ENCODE results near the gene LIMCH1. TPM values are rescaled to one million over a fixed set of nuclear protein-coding genes. Genes with fewer than 3 reads are reported as not detected.

Gene LIMCH1
- total RNA-seq, 1 donor from 2014 or later, result 6.8 TPM

DNA sequence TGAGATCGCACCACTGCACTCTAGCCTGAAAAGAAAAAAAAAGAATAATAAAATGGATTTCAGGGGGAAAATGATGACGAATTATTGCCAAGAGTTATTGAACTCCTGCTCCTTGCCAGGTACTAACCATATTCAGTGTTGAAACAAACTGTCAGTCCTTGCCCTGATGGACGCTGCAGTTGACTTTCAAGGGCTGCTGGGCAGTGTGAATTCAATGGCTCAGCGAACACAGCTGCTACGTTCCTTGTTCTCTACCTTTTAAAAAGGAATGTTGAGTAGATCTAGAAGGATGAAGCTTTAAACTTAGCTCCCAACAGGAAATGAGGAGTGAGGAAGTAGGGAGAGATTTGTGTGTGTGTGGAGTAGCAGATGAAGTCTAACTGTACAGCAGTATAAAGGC lies 2.7 kb downstream of the LIMCH1 start:
- Histone ChIP-seq H3K4me3 (ENCODE audit: low read depth, low read length) (no peak overlapping the region), H3K27me3 (ENCODE audit: control insufficient read depth, insufficient read depth, low read length) (no peaks in the 10 kb centered on the region), H3K36me3 (ENCODE audit: control insufficient read depth, insufficient read depth, low read length) (no peaks in the 10 kb centered on the region)
- FAIRE-seq, result no peak
- TF ChIP-seq, protein P1, sequence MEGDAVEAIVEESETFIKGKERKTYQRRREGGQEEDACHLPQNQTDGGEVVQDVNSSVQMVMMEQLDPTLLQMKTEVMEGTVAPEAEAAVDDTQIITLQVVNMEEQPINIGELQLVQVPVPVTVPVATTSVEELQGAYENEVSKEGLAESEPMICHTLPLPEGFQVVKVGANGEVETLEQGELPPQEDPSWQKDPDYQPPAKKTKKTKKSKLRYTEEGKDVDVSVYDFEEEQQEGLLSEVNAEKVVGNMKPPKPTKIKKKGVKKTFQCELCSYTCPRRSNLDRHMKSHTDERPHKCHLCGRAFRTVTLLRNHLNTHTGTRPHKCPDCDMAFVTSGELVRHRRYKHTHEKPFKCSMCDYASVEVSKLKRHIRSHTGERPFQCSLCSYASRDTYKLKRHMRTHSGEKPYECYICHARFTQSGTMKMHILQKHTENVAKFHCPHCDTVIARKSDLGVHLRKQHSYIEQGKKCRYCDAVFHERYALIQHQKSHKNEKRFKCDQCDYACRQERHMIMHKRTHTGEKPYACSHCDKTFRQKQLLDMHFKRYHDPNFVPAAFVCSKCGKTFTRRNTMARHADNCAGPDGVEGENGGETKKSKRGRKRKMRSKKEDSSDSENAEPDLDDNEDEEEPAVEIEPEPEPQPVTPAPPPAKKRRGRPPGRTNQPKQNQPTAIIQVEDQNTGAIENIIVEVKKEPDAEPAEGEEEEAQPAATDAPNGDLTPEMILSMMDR (IDR thresholded peaks at IDR 0.05; ENCODE audit: insufficient read depth, low read length, severe bottlenecking), result no peak
- no peak for DNase-seq (ENCODE audit: low read depth)

DNA sequence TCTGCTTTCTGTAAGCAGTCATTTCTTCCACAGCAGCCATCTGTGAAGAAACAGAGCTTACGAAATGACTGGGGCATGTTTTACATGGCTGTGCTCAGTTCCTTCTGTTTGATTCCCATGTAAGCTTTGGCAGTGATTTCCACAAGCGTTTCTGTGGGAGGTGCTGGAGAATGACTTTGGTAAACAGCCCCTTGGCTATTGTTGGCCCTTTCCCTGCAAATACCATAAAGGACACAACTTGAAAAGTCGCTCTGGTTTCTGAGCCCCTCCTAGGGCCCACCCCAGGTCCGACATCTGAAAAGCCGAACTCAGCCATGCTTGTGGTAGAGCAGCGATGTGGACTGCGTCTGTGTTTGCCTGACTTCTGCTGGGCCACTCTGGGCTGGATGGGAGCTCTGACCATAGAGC lies 3.7 kb downstream of the LIMCH1 start:
- TF ChIP-seq, protein P1 (IDR thresholded peaks at IDR 0.05; ENCODE audit: insufficient read depth, low read length, severe bottlenecking), result no peak
- FAIRE-seq (no peak), DNase-seq (ENCODE audit: low read depth) (no peak)
- H3K4me3 ChIP-seq (ENCODE audit: low read depth, low read length), result no peak overlapping the region
- no peaks in the 10 kb centered on the region for H3K27me3 ChIP-seq (ENCODE audit: control insufficient read depth, insufficient read depth, low read length)
- H3K36me3 ChIP-seq (ENCODE audit: control insufficient read depth, insufficient read depth, low read length), result no peaks in the 10 kb centered on the region

DNA sequence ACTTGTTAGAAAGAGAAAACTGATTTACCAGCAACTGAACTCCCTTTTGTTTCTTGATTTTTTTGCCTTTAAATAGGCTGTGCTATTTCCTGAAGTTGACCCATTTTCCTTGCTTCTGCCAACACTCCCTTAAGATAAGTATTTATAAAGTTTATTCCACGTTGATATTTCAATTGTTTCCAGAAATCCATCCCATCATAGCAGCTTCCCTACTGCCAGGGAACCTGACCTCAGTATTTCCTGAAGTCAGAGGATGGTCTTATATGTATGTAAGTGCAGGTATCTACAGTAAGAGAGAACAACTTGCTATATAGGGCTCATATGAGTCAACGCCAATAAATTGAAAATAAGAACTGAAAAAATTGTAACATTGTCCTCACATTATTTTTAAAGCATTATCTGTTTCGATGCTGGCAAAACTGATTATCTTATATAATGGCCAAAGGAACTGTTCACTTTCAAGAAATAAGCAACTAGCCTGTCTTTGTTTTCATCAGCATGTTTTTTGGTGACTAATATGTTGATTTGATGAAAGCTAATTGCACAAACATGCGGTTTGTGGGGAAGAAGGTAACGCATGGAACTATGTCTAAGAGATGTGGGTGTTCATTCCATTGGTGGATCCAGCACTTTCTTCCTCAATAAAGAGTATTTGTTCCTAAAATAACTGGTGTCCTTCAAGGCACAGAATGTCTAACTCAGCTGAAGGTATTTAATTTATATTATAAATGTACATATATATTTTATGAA lies 4.7 kb downstream of the LIMCH1 start:
- Histone ChIP-seq H3K4me3 (ENCODE audit: low read depth, low read length) (no peak overlapping the region), H3K36me3 (ENCODE audit: control insufficient read depth, insufficient read depth, low read length) (no peaks in the 10 kb centered on the region), H3K27me3 (ENCODE audit: control insufficient read depth, insufficient read depth, low read length) (no peaks in the 10 kb centered on the region)
- DNase-seq (ENCODE audit: low read depth), result no peak
- TF ChIP-seq, protein P1 (IDR thresholded peaks at IDR 0.05; ENCODE audit: insufficient read depth, low read length, severe bottlenecking), result no peak
- FAIRE-seq, result no peak

DNA sequence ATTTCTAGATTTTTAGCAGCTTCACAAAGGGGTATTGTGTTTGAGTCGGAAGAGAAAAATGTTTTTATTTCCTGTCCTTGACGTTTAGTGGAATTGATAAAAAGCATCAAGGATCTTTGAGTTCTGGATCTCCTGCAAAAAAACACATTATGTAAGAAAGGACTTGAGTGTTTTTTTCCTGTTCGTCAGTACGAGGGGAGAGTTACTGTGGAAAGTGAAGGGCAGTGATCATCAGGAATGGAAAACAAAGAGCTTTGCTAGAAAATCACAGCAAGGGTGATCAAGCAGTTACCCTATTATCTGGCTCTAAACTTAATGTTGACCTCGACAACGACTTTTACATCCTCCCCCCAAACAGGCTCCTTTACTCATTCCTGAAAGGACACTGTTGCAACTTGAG lies 7.3 kb downstream of the LIMCH1 start:
- no peaks in the 10 kb centered on the region for H3K36me3 ChIP-seq (ENCODE audit: control insufficient read depth, insufficient read depth, low read length)
- no peaks in the 10 kb centered on the region for H3K27me3 ChIP-seq (ENCODE audit: control insufficient read depth, insufficient read depth, low read length)
- TF ChIP-seq, protein P1 (IDR thresholded peaks at IDR 0.05; ENCODE audit: insufficient read depth, low read length, severe bottlenecking), result no peak
- FAIRE-seq, result no peak
- no peak for DNase-seq (ENCODE audit: low read depth)
- H3K4me3 ChIP-seq (ENCODE audit: low read depth, low read length), result no peak overlapping the region

DNA sequence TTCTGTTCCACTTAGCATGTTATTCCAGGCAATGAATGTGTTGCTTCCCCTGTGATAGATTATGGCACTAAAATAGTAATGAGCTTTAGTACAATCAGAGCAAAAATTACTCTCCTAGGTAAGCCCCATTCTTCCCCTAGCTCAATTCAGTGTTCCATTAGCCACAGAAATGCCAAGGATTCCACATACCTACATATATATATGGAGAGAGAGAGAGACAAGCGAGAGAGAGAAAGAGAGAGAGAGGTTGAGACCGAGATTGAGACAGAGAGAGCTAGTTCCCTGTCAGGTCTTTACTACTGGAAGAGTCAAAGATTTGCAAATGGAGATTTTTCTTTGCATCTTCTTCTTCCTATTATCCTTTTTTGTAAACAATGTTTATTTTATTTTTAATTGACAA lies 8.7 kb downstream of the LIMCH1 start:
- no peaks in the 10 kb centered on the region for H3K27me3 ChIP-seq (ENCODE audit: control insufficient read depth, insufficient read depth, low read length)
- DNase-seq (ENCODE audit: low read depth) (no peak), FAIRE-seq (no peak)
- TF ChIP-seq, protein P1 (IDR thresholded peaks at IDR 0.05; ENCODE audit: insufficient read depth, low read length, severe bottlenecking), result no peak
- no peak overlapping the region for H3K4me3 ChIP-seq (ENCODE audit: low read depth, low read length)
- H3K36me3 ChIP-seq (ENCODE audit: control insufficient read depth, insufficient read depth, low read length), result no peaks in the 10 kb centered on the region

All from bronchial epithelial cell (primary cell).